Mesenchymal stem cell (in vitro differentiated cells and primary cell): ENCODE results near the gene PROK2.

Experiments used
- DNase-seq: peaks from one replicate; pipeline ENCODE4 v3.0.0-alpha.2; 2013
- H2AFZ ChIP-seq: one replicate; pipeline ENCODE4 v1.6.1; 2013; ENCODE audit warnings: low read depth, mild to moderate bottlenecking, control low read depth, inconsistent platforms, low read length, moderate library complexity
- H2AK5ac ChIP-seq: 2 replicates; pipeline ENCODE4 v1.6.1; 2013; ENCODE audit warnings: low read length, moderate library complexity, mild to moderate bottlenecking, inconsistent platforms; ENCODE audit not compliant: severe bottlenecking
- H2BK120ac ChIP-seq: one replicate; pipeline ENCODE4 v1.6.1; 2013; ENCODE audit warnings: low read depth, mild to moderate bottlenecking, inconsistent platforms, low read length, moderate library complexity
- H2BK12ac ChIP-seq, 2 experiments: one replicate each; pipeline ENCODE4 v1.6.1; 2013; ENCODE audit warnings: inconsistent platforms in 2 of 2, low read length in 2 of 2, mild to moderate bottlenecking in 2 of 2, moderate library complexity in 2 of 2, control low read depth in 1 of 2
- H2BK15ac ChIP-seq: one replicate; pipeline ENCODE4 v1.6.1; 2013; ENCODE audit warnings: mild to moderate bottlenecking, low read depth, inconsistent platforms; ENCODE audit not compliant: poor library complexity, severe bottlenecking
- H2BK5ac ChIP-seq: 2 replicates; pipeline ENCODE4 v1.6.1; 2013; ENCODE audit warnings: low read depth, mild to moderate bottlenecking, low read length, control low read depth, inconsistent platforms; ENCODE audit not compliant: poor library complexity, severe bottlenecking
- H3K14ac ChIP-seq, 2 experiments: one replicate each; pipeline ENCODE4 v1.6.1; 2013; ENCODE audit warnings: inconsistent platforms in 2 of 2, low read length in 2 of 2, control low read depth in 1 of 2, mild to moderate bottlenecking in 1 of 2, moderate library complexity in 1 of 2
- H3K18ac ChIP-seq, 2 experiments: one replicate each; pipeline ENCODE4 v1.6.1; 2013; ENCODE audit warnings: inconsistent platforms in 2 of 2, low read length in 2 of 2, control low read depth in 1 of 2, low read depth in 1 of 2, mild to moderate bottlenecking in 1 of 2
- H3K23ac ChIP-seq, 2 experiments: one replicate each; pipeline ENCODE4 v1.6.1; 2013; ENCODE audit warnings: inconsistent platforms in 2 of 2, low read length in 2 of 2, mild to moderate bottlenecking in 2 of 2, moderate library complexity in 2 of 2, control low read depth in 1 of 2
- H3K27ac ChIP-seq: 2 replicates; pipeline ENCODE4 v1.5.1; 2013; ENCODE audit warnings: mild to moderate bottlenecking, moderate library complexity, low read length, control low read depth, inconsistent platforms; ENCODE audit not compliant: poor library complexity, severe bottlenecking
- H3K27me3 ChIP-seq, 2 experiments: 2 replicates each; pipeline versions ENCODE4 v1.6.1 to v1.7.0; 2013; ENCODE audit warnings: low read length in 2 of 2, mild to moderate bottlenecking in 2 of 2, moderate library complexity in 2 of 2, control low read depth in 1 of 2, inconsistent platforms in 1 of 2; ENCODE audit not compliant: control insufficient read depth in 1 of 2, insufficient read depth in 1 of 2
- H3K36me3 ChIP-seq, 2 experiments: 2 replicates each; pipeline versions ENCODE4 v1.6.1 to v1.7.0; 2013; ENCODE audit warnings: low read length in 2 of 2, control low read depth in 1 of 2, inconsistent platforms in 1 of 2, low read depth in 1 of 2, mild to moderate bottlenecking in 1 of 2; ENCODE audit not compliant: insufficient read depth in 2 of 2, control insufficient read depth in 1 of 2
- H3K4ac ChIP-seq, 2 experiments: one replicate each; pipeline ENCODE4 v1.6.1; 2013; ENCODE audit warnings: inconsistent platforms in 2 of 2, low read length in 2 of 2, mild to moderate bottlenecking in 2 of 2, moderate library complexity in 2 of 2, control low read depth in 1 of 2, low read depth in 1 of 2
- H3K4me1 ChIP-seq: 2 replicates; pipeline ENCODE4 v1.6.1; 2013; ENCODE audit warnings: low read depth, low read length, control low read depth; ENCODE audit not compliant: control insufficient read depth, insufficient read depth
- H3K4me2 ChIP-seq: 2 replicates; pipeline ENCODE4 v1.6.1; 2013; ENCODE audit warnings: low read length, mild to moderate bottlenecking, inconsistent platforms; ENCODE audit not compliant: poor library complexity, severe bottlenecking
- H3K4me3 ChIP-seq, 2 experiments: 2 replicates each; pipeline versions ENCODE4 v1.5.1 to v1.7.0; 2013; ENCODE audit warnings: low read length in 2 of 2, mild to moderate bottlenecking in 2 of 2, control low read depth in 1 of 2, low read depth in 1 of 2; ENCODE audit not compliant: insufficient read depth in 1 of 2
- H3K79me1 ChIP-seq: replicated peaks from 2 replicates; pipeline ENCODE4 v1.6.1; 2013; ENCODE audit warnings: mild to moderate bottlenecking, control low read depth, low read length, inconsistent platforms; ENCODE audit not compliant: poor library complexity, severe bottlenecking
- H3K9ac ChIP-seq: 2 replicates; pipeline ENCODE4 v1.7.0; 2013; ENCODE audit warnings: mild to moderate bottlenecking, low read length, moderate library complexity
- H3K9me3 ChIP-seq: 2 replicates; pipeline ENCODE4 v1.7.0; 2013; ENCODE audit warnings: mild to moderate bottlenecking, low read length; ENCODE audit not compliant: control insufficient read depth
- H4K8ac ChIP-seq: one replicate; pipeline ENCODE4 v1.6.1; 2013; ENCODE audit warnings: inconsistent platforms, mild to moderate bottlenecking, low read length, moderate library complexity
- H4K91ac ChIP-seq: one replicate; pipeline ENCODE4 v1.6.1; 2013; ENCODE audit warnings: mild to moderate bottlenecking, low read length, inconsistent platforms
- WGBS: methylation state at CpG from one replicate; pipeline ENCODE4 v1.1.7; 2013; ENCODE audit warnings: mixed read lengths; 5-methylcytosine and 5-hydroxymethylcytosine counted together

Gene PROK2

GRCh38 chr3:71805691-71806090 lies 20.7 kb upstream of the PROK2 start:
- Histone ChIP-seq H3K36me3 (no peaks in the 10 kb centered on the region), H3K9ac (no peak overlapping the region), H3K27me3 (peaks cover 31% of the 10 kb centered on the region in 2 experiments), H3K4ac (no peak overlapping the region), H2AFZ (no peak overlapping the region), H4K91ac (no peak overlapping the region), H3K14ac (no peak overlapping the region), H3K27ac (no peak overlapping the region), H2BK5ac (no peak overlapping the region), H3K79me1 (no peaks in the 10 kb centered on the region), H2BK15ac (no peak overlapping the region), H2BK12ac (no peak overlapping the region), H2BK120ac (no peak overlapping the region), H3K9me3 (no peaks in the 10 kb centered on the region), H3K4me3 (no peak overlapping the region), H3K4me1 (no peaks in the 10 kb centered on the region), H3K23ac (no peak overlapping the region), H4K8ac (no peak overlapping the region), H2AK5ac (no peak overlapping the region), H3K4me2 (no peak overlapping the region), H3K18ac (no peak overlapping the region)
- no peak for DNase-seq
- WGBS: 89% methylated on average over 2 of the region's 2 CpGs

- H3K4me2 ChIP-seq: no peak overlapping the region
- WGBS: 90% methylated on average over 3 of the region's 3 CpGs
- no peak overlapping the region for H2BK5ac ChIP-seq
- H3K4me1 ChIP-seq: no peaks in the 10 kb centered on the region
- H3K9ac ChIP-seq: no peak overlapping the region
- H2BK12ac ChIP-seq: no peak overlapping the region
- H3K18ac ChIP-seq: no peak overlapping the region
- H2BK15ac ChIP-seq: no peak overlapping the region
- no peaks in the 10 kb centered on the region for H3K79me1 ChIP-seq
- H3K14ac ChIP-seq: no peak overlapping the region
- H3K4ac ChIP-seq: no peak overlapping the region
- no peak overlapping the region for H4K8ac ChIP-seq
- H4K91ac ChIP-seq: no peak overlapping the region
- no peak for DNase-seq
- no peak overlapping the region for H3K4me3 ChIP-seq
- H3K36me3 ChIP-seq: no peaks in the 10 kb centered on the region
- no peak overlapping the region for H2AFZ ChIP-seq
- H3K9me3 ChIP-seq: no peaks in the 10 kb centered on the region
- no peak overlapping the region for H2BK120ac ChIP-seq
- no peak overlapping the region for H3K23ac ChIP-seq
- H3K27me3 ChIP-seq: peaks cover 32 to 35% of the 10 kb centered on the region in 2 experiments
- H3K27ac ChIP-seq: no peak overlapping the region
- no peak overlapping the region for H2AK5ac ChIP-seq
Observed at GRCh38 chr3:71805199-71805598, 20.3 kb upstream of the PROK2 start.

- no peak overlapping the region for H2BK15ac ChIP-seq
- DNase-seq: no peak
- H3K23ac ChIP-seq: no peak overlapping the region
- peaks cover 32 to 55% of the 10 kb centered on the region in 2 experiments for H3K27me3 ChIP-seq
- 87% methylated on average over 3 of the region's 3 CpGs for WGBS
- H3K36me3 ChIP-seq: no peaks in the 10 kb centered on the region
- no peaks in the 10 kb centered on the region for H3K9me3 ChIP-seq
- no peak overlapping the region for H3K4ac ChIP-seq
- H2AFZ ChIP-seq: no peak overlapping the region
- no peak overlapping the region for H3K4me2 ChIP-seq
- no peak overlapping the region for H2BK5ac ChIP-seq
- H3K9ac ChIP-seq: no peak overlapping the region
- no peak overlapping the region for H2BK12ac ChIP-seq
- no peaks in the 10 kb centered on the region for H3K79me1 ChIP-seq
- no peak overlapping the region for H4K91ac ChIP-seq
- H3K4me3 ChIP-seq: no peak overlapping the region
- no peak overlapping the region for H4K8ac ChIP-seq
- H3K14ac ChIP-seq: no peak overlapping the region
- H2BK120ac ChIP-seq: no peak overlapping the region
- H2AK5ac ChIP-seq: no peak overlapping the region
- no peak overlapping the region for H3K18ac ChIP-seq
- no peaks in the 10 kb centered on the region for H3K4me1 ChIP-seq
- no peak overlapping the region for H3K27ac ChIP-seq
Observed at GRCh38 chr3:71803248-71803647, 18.3 kb upstream of the PROK2 start.

- Histone ChIP-seq H3K14ac (no peak overlapping the region), H2BK15ac (no peak overlapping the region), H3K18ac (no peak overlapping the region), H3K27ac (no peak overlapping the region), H3K79me1 (no peaks in the 10 kb centered on the region), H4K91ac (no peak overlapping the region), H2BK5ac (no peak overlapping the region), H2BK120ac (no peak overlapping the region), H3K4me3 (no peak overlapping the region), H3K4ac (no peak overlapping the region), H3K9ac (no peak overlapping the region), H3K4me1 (no peaks in the 10 kb centered on the region), H3K9me3 (no peaks in the 10 kb centered on the region), H3K23ac (no peak overlapping the region), H4K8ac (no peak overlapping the region), H3K4me2 (no peak overlapping the region), H2BK12ac (no peak overlapping the region), H3K36me3 (no peaks in the 10 kb centered on the region), H2AK5ac (no peak overlapping the region), H3K27me3 (peaks cover 38 to 63% of the 10 kb centered on the region in 2 experiments), H2AFZ (no peak overlapping the region)
- WGBS: 80% methylated on average over 1 of the region's 2 CpGs
- no peak for DNase-seq
Observed at GRCh38 chr3:71801986-71802385, 17.0 kb upstream of the PROK2 start.
